ENCODE results near the gene SLC35A4. TPM values are rescaled to one million over a fixed set of nuclear protein-coding genes. Genes with fewer than 3 reads are reported as not detected.
"Not testable (repeated sequence)": the region's sequence is repeated elsewhere in the genome, so short reads cannot be mapped to it uniquely, and the experiment has no call there.

SLC35A4 gene
- total RNA-seq, 1 donor from 2014 or later = 81.8 TPM

GRCh38 chr5:140575309-140575708 lies 10.7 kb downstream of the SLC35A4 start:
- DNase-seq (ENCODE audit: low spot score) = no peak
- intact Hi-C loops (cut with DNase I) = no loop called here

DNA sequence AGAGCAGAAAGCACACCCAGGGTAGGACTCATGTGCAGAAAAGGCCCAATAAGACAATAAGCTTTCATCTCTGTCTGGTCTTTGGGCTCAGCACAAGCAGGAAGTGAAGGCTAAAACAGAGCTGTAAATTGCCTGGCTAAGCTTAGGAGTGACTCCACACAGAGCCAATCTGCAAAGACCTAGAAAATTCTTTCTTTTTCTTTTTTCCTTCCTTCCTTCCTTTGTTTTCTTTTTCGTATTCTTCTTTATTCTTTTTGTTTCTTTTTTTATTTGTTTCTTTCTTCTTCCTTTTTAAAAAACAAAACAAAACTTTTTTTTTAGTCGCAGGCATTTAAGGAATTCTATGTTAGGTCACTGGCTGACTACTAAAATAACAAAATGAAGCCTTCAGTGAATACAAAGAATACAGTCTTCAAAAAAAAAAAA lies 12.2 kb downstream of the SLC35A4 start:
- no peak for DNase-seq (ENCODE audit: low spot score)
- intact Hi-C loops (cut with DNase I) = no loop called here

GRCh38 chr5:140579188-140579747 lies 14.6 kb downstream of the SLC35A4 start:
- intact Hi-C loops (cut with DNase I); DNase-seq (ENCODE audit: low spot score): not testable (repeated sequence)

DNA sequence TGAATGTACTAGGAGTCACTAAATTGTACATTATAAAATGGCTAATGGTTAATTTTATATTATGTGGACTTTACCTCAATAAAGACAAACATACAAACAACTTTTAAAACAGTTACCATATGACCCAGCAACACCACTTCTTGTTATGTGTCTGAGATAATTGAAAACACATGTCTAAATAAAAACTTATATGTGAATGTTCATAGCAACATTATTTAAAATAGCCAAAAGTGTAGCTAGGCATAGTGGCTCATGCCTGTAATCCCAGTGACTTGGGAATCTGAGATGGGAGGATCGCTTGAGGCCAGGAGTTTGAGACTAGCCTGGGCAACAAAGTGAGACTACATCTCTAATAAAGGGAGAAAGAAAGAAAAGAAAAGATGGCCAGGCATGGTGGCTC lies 22.9 kb downstream of the SLC35A4 start:
- intact Hi-C loops (cut with DNase I) = no loop called here
- DNase-seq (ENCODE audit: low spot score) = no peak

- no peak for DNase-seq (ENCODE audit: low spot score)
- intact Hi-C loops (cut with DNase I) = no loop called here
Measured at GRCh38 chr5:140588311-140589070, 23.9 kb downstream of the SLC35A4 start.

DNA sequence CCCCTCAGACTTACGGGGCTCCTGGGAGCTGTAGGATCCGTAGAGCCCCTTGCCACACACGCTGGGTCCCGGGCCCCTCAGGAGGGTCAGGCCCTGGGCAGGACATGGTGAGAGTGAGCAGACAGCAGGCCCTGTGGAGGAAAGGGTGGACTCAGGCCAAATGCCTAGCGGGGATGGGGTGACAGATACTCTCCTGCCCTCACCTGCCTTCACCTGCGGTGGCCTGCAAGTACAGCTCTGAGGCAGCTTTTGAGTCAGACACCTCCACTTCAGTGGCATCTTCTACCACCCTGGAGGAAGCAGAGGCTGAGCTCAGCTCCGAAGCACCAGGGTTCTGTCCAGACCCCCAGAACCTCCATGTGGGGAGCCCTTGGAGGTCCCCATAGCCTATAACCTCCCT lies 26.2 kb downstream of the SLC35A4 start:
- intact Hi-C loops (cut with DNase I) = no loop called here
- DNase-seq (ENCODE audit: low spot score) = no peak

DNA sequence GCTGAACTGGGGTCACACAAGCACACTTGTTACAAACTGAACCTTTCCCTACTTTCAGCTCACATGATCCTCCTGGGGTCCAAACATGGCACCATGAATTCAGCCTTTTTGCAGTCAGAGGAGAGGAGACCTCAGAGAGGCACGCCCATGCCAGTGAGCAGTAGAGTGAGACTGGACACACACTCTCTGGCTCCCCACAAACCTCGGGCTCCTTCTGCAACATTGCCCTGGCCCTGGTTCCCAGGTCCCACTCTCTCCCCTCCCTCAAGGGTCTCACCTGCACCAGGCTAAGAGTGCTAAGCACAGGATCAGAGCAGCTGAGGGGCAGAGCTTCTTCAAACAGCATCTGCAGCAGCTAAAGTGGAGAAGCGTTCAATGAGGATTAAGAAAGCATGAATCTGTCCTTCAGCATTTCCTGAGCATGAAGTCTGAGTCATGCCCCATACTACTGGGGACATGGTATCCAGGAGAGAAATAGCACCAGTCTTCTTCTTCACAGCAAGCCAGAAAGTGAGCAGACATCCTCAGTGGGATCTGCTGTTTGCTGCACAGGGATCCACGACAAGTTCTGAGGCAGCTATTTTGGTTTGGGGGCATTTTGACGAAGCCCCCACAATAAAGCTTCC lies 27.2 kb downstream of the SLC35A4 start:
- DNase-seq (ENCODE audit: low spot score) = no peak
- intact Hi-C loops (cut with DNase I) = no loop called here

- intact Hi-C loops (cut with DNase I); DNase-seq (ENCODE audit: low spot score): not testable (repeated sequence)
Measured at GRCh38 chr5:140593070-140593469, 28.4 kb downstream of the SLC35A4 start.

DNA sequence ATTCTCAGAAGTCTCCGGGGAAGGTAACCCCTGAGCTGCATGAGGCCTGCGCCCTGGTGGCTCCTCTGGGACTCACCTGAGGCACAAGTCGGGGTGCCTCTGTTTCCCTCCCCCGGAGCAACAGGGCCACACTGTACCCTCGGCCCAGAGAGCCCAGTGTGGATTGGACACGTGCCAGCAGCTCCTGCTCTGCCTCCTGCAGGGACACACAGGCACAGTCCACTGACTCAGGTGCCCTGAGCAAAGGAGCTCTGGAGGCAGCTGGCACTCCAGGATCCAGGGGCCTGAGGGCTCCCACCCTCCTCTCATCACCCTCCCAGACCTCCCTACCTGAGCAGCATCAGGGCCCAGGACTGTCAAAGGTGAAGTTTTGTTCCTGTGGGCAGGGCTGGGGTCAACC lies 29.5 kb downstream of the SLC35A4 start:
- intact Hi-C loops (cut with DNase I) = no loop called here

DNA sequence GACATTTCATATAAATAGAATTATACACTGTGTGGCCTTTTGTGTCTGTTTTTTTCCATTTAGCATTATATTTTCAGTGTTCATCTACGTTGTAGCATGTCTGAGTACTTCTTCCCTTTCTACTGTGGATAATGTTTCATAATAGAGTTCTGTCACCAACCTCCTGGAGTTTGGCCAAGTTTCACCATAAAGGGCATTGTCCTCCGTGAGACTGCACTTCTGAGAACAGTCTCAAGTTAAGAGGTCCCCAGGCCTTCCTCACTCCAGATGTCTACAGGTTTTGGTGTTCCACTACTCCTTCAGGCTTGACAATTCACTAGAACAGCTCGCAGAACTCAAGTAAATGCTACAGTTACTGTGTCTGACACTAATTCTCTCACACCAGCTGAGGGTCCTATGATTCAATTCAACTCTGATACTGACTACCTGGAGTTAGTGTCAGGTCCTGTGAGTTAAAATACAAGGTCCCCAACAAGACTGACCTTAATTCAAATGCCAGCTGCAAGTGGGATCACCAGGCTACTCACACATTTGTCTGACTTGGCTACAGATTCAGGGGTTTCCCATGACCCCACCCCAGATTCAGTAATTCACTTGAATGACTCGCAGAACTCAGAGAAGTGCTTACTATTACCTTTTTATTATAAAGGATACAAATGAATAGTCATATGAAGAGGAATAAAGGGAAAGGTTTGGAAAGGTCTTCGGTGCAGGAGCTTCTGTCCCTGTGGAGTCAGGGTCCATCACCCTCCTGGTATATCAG lies 31.1 kb downstream of the SLC35A4 start:
- intact Hi-C loops (cut with DNase I) = no loop called here
- no peak for DNase-seq (ENCODE audit: low spot score)

More for the DNA sequence above, 29.5 kb downstream of the SLC35A4 start:
- no peak for DNase-seq (ENCODE audit: low spot score)

GRCh38 chr5:140596321-140596741 lies 31.7 kb downstream of the SLC35A4 start:
- intact Hi-C loops (cut with DNase I) = no loop called here
- no peak for DNase-seq (ENCODE audit: low spot score)

DNA sequence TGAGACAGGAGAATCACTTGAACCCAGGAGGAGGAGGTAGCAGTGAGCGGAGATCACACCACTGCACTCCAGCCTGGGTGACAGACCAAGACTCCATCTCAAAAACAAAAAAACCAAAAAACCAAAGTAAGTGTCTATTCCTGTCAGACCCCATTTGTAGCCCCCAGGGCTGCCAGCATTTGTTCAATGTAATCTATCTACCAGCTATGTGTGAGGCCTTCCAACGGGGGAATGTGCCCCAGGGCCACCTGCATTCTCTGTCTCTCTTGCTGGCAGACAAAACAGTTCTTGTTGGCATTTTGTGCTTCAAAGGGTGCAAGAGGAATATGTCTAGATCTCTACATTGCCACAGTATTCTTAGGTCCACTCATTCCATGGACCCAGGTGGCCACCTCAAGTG lies 34.2 kb downstream of the SLC35A4 start:
- intact Hi-C loops (cut with DNase I) = no loop called here
- no peak for DNase-seq (ENCODE audit: low spot score)

- no peak for DNase-seq (ENCODE audit: low spot score)
- intact Hi-C loops (cut with DNase I) = no loop called here
Measured at GRCh38 chr5:140600096-140600495, 35.5 kb downstream of the SLC35A4 start.

GRCh38 chr5:140602147-140602546 lies 37.5 kb downstream of the SLC35A4 start:
- DNase-seq (ENCODE audit: low spot score) = no peak

DNA sequence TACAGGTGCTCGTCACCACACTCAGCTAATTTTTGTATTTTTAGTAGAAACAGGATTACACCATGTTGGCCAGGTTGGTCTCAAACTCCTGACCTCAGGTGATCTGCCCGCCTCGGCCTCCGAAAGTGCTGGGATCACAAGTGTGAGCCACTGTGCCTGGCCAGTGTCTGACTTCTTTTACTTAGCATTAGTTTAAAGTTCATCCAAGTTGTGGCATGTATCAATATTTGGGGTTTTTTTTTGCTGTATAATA lies 38.7 kb downstream of the SLC35A4 start:
- intact Hi-C loops (cut with DNase I); DNase-seq (ENCODE audit: low spot score): not testable (repeated sequence)

More at GRCh38 chr5:140602147-140602546, 37.5 kb downstream of the SLC35A4 start:
- intact Hi-C loops (cut with DNase I) = no loop called here

DNA sequence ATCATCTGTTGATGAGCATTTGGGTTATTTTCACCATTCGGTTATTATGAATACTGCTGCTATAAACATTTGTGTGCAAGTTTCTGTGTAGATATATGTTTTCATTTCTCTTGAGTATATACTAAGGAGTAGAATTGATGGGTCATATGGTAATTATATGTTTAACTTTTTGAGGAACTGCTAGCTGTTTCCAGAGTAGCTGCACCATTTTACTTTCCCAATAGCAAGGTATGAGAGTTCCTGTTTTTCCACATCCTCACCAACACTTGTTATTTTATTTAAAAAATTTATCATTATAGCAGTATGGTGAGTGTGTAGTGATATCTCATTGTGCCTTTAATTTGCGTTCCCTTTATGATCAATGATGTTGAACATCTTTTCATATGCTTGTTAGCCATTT lies 39.1 kb downstream of the SLC35A4 start:
- no peak for DNase-seq (ENCODE audit: low spot score)
- intact Hi-C loops (cut with DNase I) = no loop called here

GRCh38 chr5:140605879-140606278 lies 41.3 kb downstream of the SLC35A4 start:
- intact Hi-C loops (cut with DNase I) = no loop called here

DNA sequence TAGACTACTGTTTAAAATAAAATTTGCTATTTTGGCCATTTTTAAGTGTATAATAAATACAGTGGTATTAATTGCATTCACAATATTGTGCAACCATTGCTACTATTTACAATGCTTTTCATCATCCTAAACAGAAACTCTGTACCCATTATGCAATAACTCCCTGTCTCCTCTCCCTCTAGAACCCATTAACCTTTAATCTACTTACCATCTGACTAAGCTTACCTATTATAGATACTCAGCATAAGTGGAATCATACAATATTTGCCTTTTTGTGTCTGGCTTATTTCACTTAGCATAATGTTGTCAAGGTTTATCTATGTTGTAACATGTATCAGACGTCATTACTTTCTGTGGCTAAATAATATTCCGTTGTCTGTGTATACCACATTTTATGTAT lies 42.4 kb downstream of the SLC35A4 start:
- DNase-seq (ENCODE audit: low spot score) = no peak
- intact Hi-C loops (cut with DNase I) = no loop called here

More at GRCh38 chr5:140605879-140606278, 41.3 kb downstream of the SLC35A4 start:
- DNase-seq (ENCODE audit: low spot score) = no peak

DNA sequence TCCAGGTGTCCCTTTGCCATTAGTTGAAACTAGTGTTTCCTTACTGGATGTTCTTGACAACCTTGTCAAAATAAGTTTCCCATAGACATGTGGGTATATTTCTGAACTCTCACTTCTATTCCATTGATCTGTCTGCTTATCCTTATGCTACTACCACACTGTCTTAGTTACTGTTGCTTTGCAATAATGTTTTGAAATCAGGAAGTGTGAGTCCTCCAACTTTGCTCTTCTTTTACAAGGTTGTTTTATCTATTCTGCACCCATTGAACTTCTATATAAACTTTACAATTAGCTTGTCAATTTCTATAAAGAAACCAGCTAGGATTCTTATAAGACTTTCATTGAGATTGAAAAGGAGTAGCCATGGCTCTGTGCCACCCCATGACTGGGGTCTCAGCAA lies 44.1 kb downstream of the SLC35A4 start:
- DNase-seq (ENCODE audit: low spot score) = no peak
- intact Hi-C loops (cut with DNase I) = no loop called here

DNA sequence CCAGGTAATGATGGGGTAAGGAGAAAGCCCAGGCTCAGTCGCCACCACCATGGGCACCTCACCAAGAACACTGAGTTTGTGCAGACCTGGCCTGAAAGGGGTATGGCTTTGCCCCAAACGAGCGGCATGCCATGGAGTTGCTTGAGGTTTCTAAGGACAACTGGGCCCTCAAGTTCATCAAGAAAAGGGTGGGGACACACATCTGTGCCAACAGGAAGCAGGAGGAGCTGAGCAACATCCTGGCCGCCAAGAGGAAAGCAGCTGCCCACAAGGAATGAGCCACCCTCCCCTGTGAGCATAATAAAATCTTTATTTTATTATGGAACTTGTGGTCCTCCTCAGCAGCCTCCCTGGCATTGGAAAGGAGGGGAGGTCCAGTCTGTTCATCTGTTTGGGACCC lies 44.5 kb downstream of the SLC35A4 start:
- intact Hi-C loops (cut with DNase I) = no loop called here
- peak; percentile 78 for DNase-seq (ENCODE audit: low spot score)
